SK-N-MC (cell line): ENCODE data around the gene IGSF23.

ENCODE experiments used
- EZH2 ChIP-seq: fragments of 200-600 bp; sonication (generic); IDR thresholded peaks from one replicate; pipeline ENCODE4 v1.6.1; 2017; ENCODE audit warnings: antibody characterized with exemption
- POLR2AphosphoS5 ChIP-seq: IDR thresholded peaks from 2 replicates; pipeline ENCODE4 v1.6.1; 2012; ENCODE audit warnings: mild to moderate bottlenecking, low read depth, low read length, borderline replicate concordance

DNA sequence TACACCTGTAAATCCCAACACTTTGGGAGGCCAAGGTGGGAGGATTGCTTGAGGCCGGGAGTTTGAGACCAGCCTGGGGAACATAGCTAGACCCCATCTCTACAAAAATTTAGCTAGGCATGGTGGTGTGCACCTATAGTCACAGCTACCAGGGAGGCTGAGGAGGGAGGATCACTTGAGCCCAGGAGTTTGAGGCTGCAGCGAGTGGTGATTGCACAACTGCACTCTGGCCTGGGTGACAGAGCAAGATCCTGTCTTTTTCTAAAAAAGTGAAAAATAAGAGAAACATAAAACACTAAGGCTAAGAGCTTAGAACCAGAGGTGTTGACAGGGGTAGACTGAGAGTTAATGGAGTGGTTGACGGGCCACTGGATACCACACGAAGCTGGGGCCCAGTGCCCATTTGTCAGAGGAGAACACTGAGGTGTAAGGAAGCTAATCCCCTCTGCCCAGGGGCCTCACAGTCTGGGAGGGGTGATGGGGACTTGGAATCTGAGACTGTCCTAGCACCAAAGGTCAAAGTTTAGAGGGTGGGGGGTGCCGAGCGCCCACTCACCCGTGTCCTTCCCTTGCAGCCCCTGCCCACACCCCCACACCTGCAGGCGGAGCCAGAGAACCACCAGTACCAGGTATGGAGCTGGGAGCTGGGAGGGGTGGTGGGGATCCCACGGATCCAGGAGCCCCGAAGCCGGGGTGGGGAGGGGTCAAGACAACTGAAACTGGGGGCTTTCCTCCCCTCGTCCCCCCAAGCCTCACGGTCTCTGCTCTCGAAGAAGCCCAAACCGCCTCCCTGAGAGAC lies 68.8 kb downstream of the IGSF23 start:
- TF ChIP-seq POLR2AphosphoS5 (no peak), EZH2 (no peak)
